ENCODE results near the gene MYRIP. TPM values are rescaled to one million over a fixed set of nuclear protein-coding genes. Genes with fewer than 3 reads are reported as not detected.

The MYRIP gene
- total RNA-seq, 1 experiment from 2014 or later = 19.0 TPM

DNA sequence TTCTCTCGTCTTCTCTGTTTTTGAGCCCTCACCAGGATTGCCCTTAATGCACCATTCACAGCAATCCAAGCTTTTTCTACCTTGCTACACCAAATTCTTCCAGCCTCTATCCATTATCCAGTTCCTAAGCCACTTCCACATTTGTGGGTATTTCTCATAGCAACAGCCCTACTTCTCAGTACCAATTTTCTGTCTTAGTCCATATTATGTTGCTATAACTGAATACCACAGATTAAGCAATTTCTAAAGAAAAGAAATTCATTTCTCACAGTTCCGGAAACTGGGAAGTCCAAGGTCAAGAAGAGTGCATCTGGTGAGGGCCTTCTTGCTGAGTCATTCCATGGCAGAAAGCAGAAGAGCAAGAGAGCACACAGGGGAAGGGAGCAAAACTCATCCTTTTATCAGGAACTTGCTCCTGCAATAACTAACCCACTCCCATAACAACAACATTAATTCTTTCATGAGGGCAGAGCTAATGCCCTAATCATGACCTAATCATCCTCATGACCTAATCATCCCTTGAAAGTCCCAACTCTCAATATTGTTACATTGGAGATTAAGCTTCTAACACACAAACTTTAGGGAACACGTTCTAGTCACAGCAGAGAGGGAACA lies 490.4 kb downstream of the MYRIP start:
- Histone ChIP-seq H3K9me2 (replicated peaks; ENCODE audit: insufficient read depth, low read length) (no peaks in the 10 kb centered on the region), H3K9ac (ENCODE audit: low read length) (no peak overlapping the region), H3K27ac (ENCODE audit: low read length) (no peak overlapping the region), H3K27me3 (ENCODE audit: low read length) (no peaks in the 10 kb centered on the region), H3K79me2 (ENCODE audit: low read length) (no peaks in the 10 kb centered on the region), H3K4me2 (ENCODE audit: low read depth, low read length, poor library complexity, severe bottlenecking) (no peak overlapping the region), H3K9me3 (ENCODE audit: low read length) (no peaks in the 10 kb centered on the region), H4K20me1 (ENCODE audit: insufficient read depth, low read depth, low read length) (no peaks in the 10 kb centered on the region), H3K4me3 (ENCODE audit: low read length) (no peak overlapping the region), H2AFZ (ENCODE audit: low read length) (no peak overlapping the region), H3K36me3 (ENCODE audit: insufficient read depth, low read length) (no peaks in the 10 kb centered on the region), H3K4me1 (ENCODE audit: low read length) (no peaks in the 10 kb centered on the region)
- no peak for DNase-seq

DNA sequence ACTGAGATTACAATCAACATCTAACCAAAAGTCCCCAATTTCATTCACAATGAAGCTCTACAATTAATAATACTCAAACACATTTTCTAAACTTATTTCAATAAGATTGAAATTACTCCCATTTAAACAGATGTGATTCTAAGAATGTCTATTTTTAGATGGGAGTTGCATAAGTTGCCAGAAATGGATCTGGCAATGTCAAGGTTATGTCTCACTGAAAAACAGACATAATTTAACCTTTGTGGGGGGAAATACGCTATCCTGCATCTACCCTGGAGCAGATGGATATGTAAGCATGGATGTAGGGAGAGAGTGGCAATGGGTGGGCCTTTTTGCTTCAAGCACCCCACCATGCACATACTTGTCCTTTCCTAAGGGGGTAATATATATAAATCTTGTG lies 493.4 kb downstream of the MYRIP start:
- no peaks in the 10 kb centered on the region for H3K9me3 ChIP-seq (ENCODE audit: low read length)

DNA sequence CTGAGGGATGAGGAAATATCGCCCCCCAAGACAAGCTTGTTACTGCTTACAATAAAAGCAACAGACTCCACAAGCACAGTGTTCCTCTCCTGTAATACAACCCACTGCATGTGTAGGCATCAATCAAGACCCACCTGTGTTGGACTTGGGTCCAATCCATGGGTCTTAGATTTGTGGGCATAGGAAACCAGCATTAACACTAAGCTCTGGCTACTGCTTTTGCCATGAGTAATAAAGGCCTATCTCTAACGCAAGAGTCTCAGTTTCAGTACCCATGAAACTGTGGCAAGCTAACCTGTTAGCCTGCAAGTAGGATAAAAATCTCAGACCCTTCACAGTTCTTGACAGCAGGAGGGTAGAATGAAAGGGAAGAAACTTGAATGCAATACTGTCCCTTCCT lies 494.9 kb downstream of the MYRIP start:
- Histone ChIP-seq H3K79me2 (ENCODE audit: low read length) (no peaks in the 10 kb centered on the region), H4K20me1 (ENCODE audit: insufficient read depth, low read depth, low read length) (no peaks in the 10 kb centered on the region), H3K9me3 (ENCODE audit: low read length) (no peaks in the 10 kb centered on the region), H3K4me2 (ENCODE audit: low read depth, low read length, poor library complexity, severe bottlenecking) (no peak overlapping the region), H2AFZ (ENCODE audit: low read length) (no peak overlapping the region), H3K4me1 (ENCODE audit: low read length) (peaks cover 9% of the 10 kb centered on the region), H3K9ac (ENCODE audit: low read length) (no peak overlapping the region), H3K9me2 (replicated peaks; ENCODE audit: insufficient read depth, low read length) (no peaks in the 10 kb centered on the region), H3K36me3 (ENCODE audit: insufficient read depth, low read length) (no peaks in the 10 kb centered on the region), H3K27ac (ENCODE audit: low read length) (no peak overlapping the region), H3K27me3 (ENCODE audit: low read length) (no peaks in the 10 kb centered on the region), H3K4me3 (ENCODE audit: low read length) (no peak overlapping the region)
- DNase-seq = no peak

More for the DNA sequence above, 493.4 kb downstream of the MYRIP start:
- no peak overlapping the region for H3K9ac ChIP-seq (ENCODE audit: low read length)
- no peaks in the 10 kb centered on the region for H3K79me2 ChIP-seq (ENCODE audit: low read length)
- H3K27ac ChIP-seq (ENCODE audit: low read length) = no peak overlapping the region
- no peaks in the 10 kb centered on the region for H3K27me3 ChIP-seq (ENCODE audit: low read length)
- no peak overlapping the region for H3K4me2 ChIP-seq (ENCODE audit: low read depth, low read length, poor library complexity, severe bottlenecking)
- no peak for DNase-seq
- no peak overlapping the region for H2AFZ ChIP-seq (ENCODE audit: low read length)
- H3K4me3 ChIP-seq (ENCODE audit: low read length) = no peak overlapping the region
- no peaks in the 10 kb centered on the region for H3K9me2 ChIP-seq (replicated peaks; ENCODE audit: insufficient read depth, low read length)
- H4K20me1 ChIP-seq (ENCODE audit: insufficient read depth, low read depth, low read length) = no peaks in the 10 kb centered on the region
- no peaks in the 10 kb centered on the region for H3K4me1 ChIP-seq (ENCODE audit: low read length)
- no peaks in the 10 kb centered on the region for H3K36me3 ChIP-seq (ENCODE audit: insufficient read depth, low read length)

GRCh38 chr3:40306336-40306735 lies 496.9 kb downstream of the MYRIP start:
- H3K9ac ChIP-seq (ENCODE audit: low read length) = no peak overlapping the region
- H4K20me1 ChIP-seq (ENCODE audit: insufficient read depth, low read depth, low read length) = no peaks in the 10 kb centered on the region
- peaks cover 6% of the 10 kb centered on the region; the same call in 1 of the 2 replicates for H3K36me3 ChIP-seq (ENCODE audit: insufficient read depth, low read length)
- no peak overlapping the region for H3K27ac ChIP-seq (ENCODE audit: low read length)
- DNase-seq = no peak
- H3K4me1 ChIP-seq (ENCODE audit: low read length) = peaks cover 17% of the 10 kb centered on the region
- H3K27me3 ChIP-seq (ENCODE audit: low read length) = no peaks in the 10 kb centered on the region
- no peaks in the 10 kb centered on the region for H3K9me2 ChIP-seq (replicated peaks; ENCODE audit: insufficient read depth, low read length)
- H2AFZ ChIP-seq (ENCODE audit: low read length) = no peak overlapping the region
- peaks cover 18% of the 10 kb centered on the region for H3K79me2 ChIP-seq (ENCODE audit: low read length)
- H3K4me3 ChIP-seq (ENCODE audit: low read length) = no peak overlapping the region
- no peak overlapping the region for H3K4me2 ChIP-seq (ENCODE audit: low read depth, low read length, poor library complexity, severe bottlenecking)
- no peaks in the 10 kb centered on the region for H3K9me3 ChIP-seq (ENCODE audit: low read length)

- no peaks in the 10 kb centered on the region for H3K9me2 ChIP-seq (replicated peaks; ENCODE audit: insufficient read depth, low read length)
- no peaks in the 10 kb centered on the region for H3K27me3 ChIP-seq (ENCODE audit: low read length)
- H3K4me2 ChIP-seq (ENCODE audit: low read depth, low read length, poor library complexity, severe bottlenecking) = no peak overlapping the region
- H3K9me3 ChIP-seq (ENCODE audit: low read length) = no peaks in the 10 kb centered on the region
- peaks cover 25% of the 10 kb centered on the region for H3K4me1 ChIP-seq (ENCODE audit: low read length)
- H3K4me3 ChIP-seq (ENCODE audit: low read length) = no peak overlapping the region
- H3K27ac ChIP-seq (ENCODE audit: low read length) = no peak overlapping the region
- no peak overlapping the region for H2AFZ ChIP-seq (ENCODE audit: low read length)
- no peak overlapping the region for H3K9ac ChIP-seq (ENCODE audit: low read length)
- no peak for DNase-seq
- H3K36me3 ChIP-seq (ENCODE audit: insufficient read depth, low read length) = peaks cover 15% of the 10 kb centered on the region; the same call in 1 of the 2 replicates
- H4K20me1 ChIP-seq (ENCODE audit: insufficient read depth, low read depth, low read length) = no peaks in the 10 kb centered on the region
- H3K79me2 ChIP-seq (ENCODE audit: low read length) = peaks cover 26% of the 10 kb centered on the region
These were observed 497.8 kb downstream of the MYRIP start for GRCh38 chr3:40307176-40307575.

- Histone ChIP-seq H3K27me3 (ENCODE audit: low read length) (no peaks in the 10 kb centered on the region), H2AFZ (ENCODE audit: low read length) (peak overlapping the region; percentile 78), H3K79me2 (ENCODE audit: low read length) (peaks cover 27% of the 10 kb centered on the region), H3K4me3 (ENCODE audit: low read length) (peak overlapping the region; percentile 98), H3K36me3 (ENCODE audit: insufficient read depth, low read length) (peaks cover 23% of the 10 kb centered on the region; the same call in 1 of the 2 replicates), H3K27ac (ENCODE audit: low read length) (no peak overlapping the region), H4K20me1 (ENCODE audit: insufficient read depth, low read depth, low read length) (no peaks in the 10 kb centered on the region), H3K9me2 (replicated peaks; ENCODE audit: insufficient read depth, low read length) (no peaks in the 10 kb centered on the region), H3K4me1 (ENCODE audit: low read length) (peaks cover 32% of the 10 kb centered on the region), H3K4me2 (ENCODE audit: low read depth, low read length, poor library complexity, severe bottlenecking) (peak overlapping the region; percentile 90), H3K9me3 (ENCODE audit: low read length) (no peaks in the 10 kb centered on the region), H3K9ac (ENCODE audit: low read length) (peak overlapping the region; percentile 84)
- no peak for DNase-seq
These were observed 499.5 kb downstream of the MYRIP start for GRCh38 chr3:40308725-40309417.

DNA sequence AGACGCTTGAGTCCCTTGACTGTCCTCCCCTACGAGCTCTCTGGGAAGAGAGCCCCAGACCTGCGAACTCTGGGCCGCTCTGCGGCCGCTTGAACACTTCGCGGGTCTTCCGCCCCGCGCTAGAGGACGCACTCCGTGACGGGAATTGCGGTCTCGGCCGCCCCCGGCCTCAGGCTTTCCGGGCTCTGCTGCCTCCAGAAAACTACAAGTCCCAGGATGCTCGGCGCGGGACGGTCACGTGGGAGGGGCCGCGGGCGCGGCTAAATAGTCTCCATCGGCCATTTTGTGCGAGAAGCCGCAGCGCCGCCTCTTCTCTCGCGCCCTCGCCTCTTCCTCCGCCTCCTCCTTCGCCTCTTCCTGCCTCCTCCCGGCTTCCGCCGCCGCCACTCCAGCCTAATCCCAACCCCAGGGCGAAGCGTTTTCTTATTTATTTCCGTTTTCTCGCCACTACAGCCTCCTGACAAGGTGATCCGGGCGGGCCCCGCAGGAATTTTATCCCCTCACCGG lies 500.1 kb downstream of the MYRIP start, which contains the start of gene EIF1B:
EIF1B (plus strand) TSS at position 290 of the 507 bp plus-strand sequence. CDS start 235 bp downstream, outside the sequence.
- Histone ChIP-seq H3K4me1 (ENCODE audit: low read length) (peaks cover 32% of the 10 kb centered on the region), H3K9me3 (ENCODE audit: low read length) (no peaks in the 10 kb centered on the region), H2AFZ (ENCODE audit: low read length) (peak within 1 kb of the TSS; percentile 78), H3K27ac (ENCODE audit: low read length) (peak within 1 kb of the TSS; percentile 78), H3K9me2 (replicated peaks; ENCODE audit: insufficient read depth, low read length) (no peaks in the 10 kb centered on the region), H3K9ac (ENCODE audit: low read length) (peak within 1 kb of the TSS; percentile 99), H3K79me2 (ENCODE audit: low read length) (peaks cover 27% of the 10 kb centered on the region), H4K20me1 (ENCODE audit: insufficient read depth, low read depth, low read length) (no peaks in the 10 kb centered on the region), H3K4me3 (ENCODE audit: low read length) (peak within 1 kb of the TSS; percentile 98), H3K4me2 (ENCODE audit: low read depth, low read length, poor library complexity, severe bottlenecking) (peak within 1 kb of the TSS; percentile 95), H3K27me3 (ENCODE audit: low read length) (no peaks in the 10 kb centered on the region), H3K36me3 (ENCODE audit: insufficient read depth, low read length) (peaks cover 23% of the 10 kb centered on the region; the same call in 1 of the 2 replicates)
- peak; percentile 99 for DNase-seq

All from Karpas-422 (cell line).